MM.1S (cell line): ENCODE measurements around the gene RAB21.

ENCODE experiments used
- DNase-seq: peaks from one replicate; pipeline ENCODE4 v3.0.0-alpha.2; 2015
- H2AFZ ChIP-seq: fragments of 300-600 bp; sonication (generic); 2 replicates; pipeline ENCODE4 v1.6.0; 2016; ENCODE audit warnings: antibody characterized with exemption, low read length
- H3F3A ChIP-seq: fragments of 300-600 bp; sonication (generic); 2 replicates; pipeline ENCODE4 v1.6.1; 2016; ENCODE audit warnings: mild to moderate bottlenecking, antibody characterized with exemption, low read length, moderate library complexity, mixed read lengths; ENCODE audit not compliant: insufficient read depth
- H3K27ac ChIP-seq: fragments of 300-600 bp; sonication (generic); 2 replicates; pipeline ENCODE4 v1.5.1; 2016; ENCODE audit warnings: mild to moderate bottlenecking, low read length
- H3K27me3 ChIP-seq: fragments of 300-600 bp; sonication (generic); replicated peaks from 2 replicates; pipeline ENCODE4 v1.6.0; 2016; ENCODE audit warnings: low read length; ENCODE audit not compliant: insufficient read depth
- H3K36me3 ChIP-seq: fragments of 300-600 bp; sonication (generic); replicated peaks from 2 replicates; pipeline ENCODE4 v1.6.1; 2016; ENCODE audit warnings: mild to moderate bottlenecking, low read length, mixed read lengths; ENCODE audit not compliant: insufficient read depth
- H3K4me1 ChIP-seq: fragments of 300-600 bp; sonication (generic); 2 replicates; pipeline ENCODE4 v1.6.1; 2016; ENCODE audit warnings: low read length, mixed read lengths
- H3K4me2 ChIP-seq: fragments of 300-600 bp; sonication (generic); 2 replicates; pipeline ENCODE4 v1.6.0; 2016; ENCODE audit warnings: low read depth, low read length
- H3K4me3 ChIP-seq: fragments of 300-600 bp; sonication (generic); 2 replicates; pipeline ENCODE4 v1.5.1; 2016; ENCODE audit warnings: low read length, mixed read lengths
- H3K79me2 ChIP-seq: fragments of 300-600 bp; sonication (generic); 2 replicates; pipeline ENCODE4 v1.6.1; 2016; ENCODE audit warnings: mixed run types, low read length, mixed read lengths
- H3K9ac ChIP-seq: fragments of 300-600 bp; sonication (generic); 2 replicates; pipeline ENCODE4 v1.6.1; 2016; ENCODE audit warnings: low read length, mixed read lengths
- H3K9me2 ChIP-seq: fragments of 300-600 bp; sonication (generic); replicated peaks from 2 replicates; pipeline ENCODE4 v1.6.1; 2016; ENCODE audit warnings: mild to moderate bottlenecking, low read length, mixed read lengths; ENCODE audit not compliant: insufficient read depth
- H3K9me3 ChIP-seq: fragments of 300-600 bp; sonication (generic); replicated peaks from 2 replicates; pipeline ENCODE4 v1.6.1; 2016; ENCODE audit warnings: mild to moderate bottlenecking, low read length, mixed read lengths; ENCODE audit not compliant: insufficient read depth
- H4K20me1 ChIP-seq: fragments of 300-600 bp; sonication (generic); 2 replicates; pipeline ENCODE4 v1.6.1; 2016; ENCODE audit warnings: mild to moderate bottlenecking, low read length, moderate library complexity, mixed read lengths; ENCODE audit not compliant: insufficient read depth
- EZH2 ChIP-seq: fragments of 300-600 bp; sonication (generic); optimal IDR thresholded peaks from 2 replicates; pipeline ENCODE3; 2017; ENCODE audit warnings: low read depth, mild to moderate bottlenecking, antibody characterized with exemption, low read length, mixed read lengths
- EZH2phosphoT487 ChIP-seq: fragments of 300-600 bp; sonication (generic); IDR thresholded peaks from 2 replicates; pipeline ENCODE4 v1.6.1; 2018; ENCODE audit warnings: antibody characterized with exemption, low read length
- TF ChIP-seq, protein P1 (sequence below): fragments of 300-600 bp; sonication (generic); IDR thresholded peaks from 2 replicates; pipeline ENCODE4 v1.5.1; 2016; ENCODE audit warnings: antibody characterized with exemption, low read length, mixed read lengths

RAB21 gene

DNA sequence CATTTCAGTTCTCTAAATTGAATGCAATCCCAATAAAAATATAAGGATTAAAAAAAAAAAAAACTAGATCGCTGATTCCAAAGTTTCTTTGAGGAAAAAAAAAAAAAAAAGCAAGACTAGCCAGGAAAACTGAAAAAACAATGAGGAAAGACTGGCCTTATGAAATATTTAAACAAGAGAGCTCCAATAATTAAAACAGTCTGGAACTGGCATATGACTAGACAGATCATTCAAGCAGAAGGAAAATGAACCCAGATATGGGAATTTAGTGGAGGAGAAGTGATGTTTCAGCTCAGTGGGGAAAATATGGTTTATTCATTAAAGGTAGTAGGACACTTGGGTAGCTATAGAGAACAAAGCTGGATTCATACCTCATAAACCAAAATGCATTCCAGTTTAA lies 42.9 kb downstream of the RAB21 start:
- no peak for DNase-seq
- Histone ChIP-seq H3K4me3 (no peak overlapping the region), H3K9me3 (no peaks in the 10 kb centered on the region), H3F3A (no peaks in the 10 kb centered on the region), H2AFZ (no peak overlapping the region), H3K79me2 (no peaks in the 10 kb centered on the region), H4K20me1 (no peaks in the 10 kb centered on the region), H3K27ac (no peak overlapping the region), H3K9me2 (no peaks in the 10 kb centered on the region), H3K9ac (no peak overlapping the region), H3K4me1 (no peaks in the 10 kb centered on the region), H3K27me3 (no peaks in the 10 kb centered on the region), H3K4me2 (no peak overlapping the region), H3K36me3 (no peaks in the 10 kb centered on the region)
- TF ChIP-seq EZH2: no peak
- TF ChIP-seq, protein P1, sequence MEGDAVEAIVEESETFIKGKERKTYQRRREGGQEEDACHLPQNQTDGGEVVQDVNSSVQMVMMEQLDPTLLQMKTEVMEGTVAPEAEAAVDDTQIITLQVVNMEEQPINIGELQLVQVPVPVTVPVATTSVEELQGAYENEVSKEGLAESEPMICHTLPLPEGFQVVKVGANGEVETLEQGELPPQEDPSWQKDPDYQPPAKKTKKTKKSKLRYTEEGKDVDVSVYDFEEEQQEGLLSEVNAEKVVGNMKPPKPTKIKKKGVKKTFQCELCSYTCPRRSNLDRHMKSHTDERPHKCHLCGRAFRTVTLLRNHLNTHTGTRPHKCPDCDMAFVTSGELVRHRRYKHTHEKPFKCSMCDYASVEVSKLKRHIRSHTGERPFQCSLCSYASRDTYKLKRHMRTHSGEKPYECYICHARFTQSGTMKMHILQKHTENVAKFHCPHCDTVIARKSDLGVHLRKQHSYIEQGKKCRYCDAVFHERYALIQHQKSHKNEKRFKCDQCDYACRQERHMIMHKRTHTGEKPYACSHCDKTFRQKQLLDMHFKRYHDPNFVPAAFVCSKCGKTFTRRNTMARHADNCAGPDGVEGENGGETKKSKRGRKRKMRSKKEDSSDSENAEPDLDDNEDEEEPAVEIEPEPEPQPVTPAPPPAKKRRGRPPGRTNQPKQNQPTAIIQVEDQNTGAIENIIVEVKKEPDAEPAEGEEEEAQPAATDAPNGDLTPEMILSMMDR: no peak
- no peak for TF ChIP-seq EZH2phosphoT487

- no peak overlapping the region for H3K27ac ChIP-seq
- no peaks in the 10 kb centered on the region for H3K79me2 ChIP-seq
- H3K9ac ChIP-seq: no peak overlapping the region
- no peaks in the 10 kb centered on the region for H3K9me3 ChIP-seq
- H3K9me2 ChIP-seq: no peaks in the 10 kb centered on the region
- TF ChIP-seq, protein P1: no peak
- TF ChIP-seq EZH2 (no peak), EZH2phosphoT487 (no peak)
- H3K4me3 ChIP-seq: no peak overlapping the region
- no peaks in the 10 kb centered on the region for H3K4me1 ChIP-seq
- H3K27me3 ChIP-seq: no peaks in the 10 kb centered on the region
- DNase-seq: no peak
- no peak overlapping the region for H3K4me2 ChIP-seq
- H4K20me1 ChIP-seq: no peaks in the 10 kb centered on the region
- no peaks in the 10 kb centered on the region for H3F3A ChIP-seq
- no peak overlapping the region for H2AFZ ChIP-seq
- no peaks in the 10 kb centered on the region for H3K36me3 ChIP-seq
These were observed 44.4 kb downstream of the RAB21 start for GRCh38 chr12:71799106-71799505.

GRCh38 chr12:71800177-71800576 lies 45.5 kb downstream of the RAB21 start:
- H3F3A ChIP-seq: no peaks in the 10 kb centered on the region
- H3K9me3 ChIP-seq: no peaks in the 10 kb centered on the region

More at GRCh38 chr12:71800177-71800576, 45.5 kb downstream of the RAB21 start:
- TF ChIP-seq, protein P1: no peak
- TF ChIP-seq EZH2phosphoT487 (no peak), EZH2 (no peak)
- no peak overlapping the region for H2AFZ ChIP-seq
- H3K9me2 ChIP-seq: no peaks in the 10 kb centered on the region
- no peaks in the 10 kb centered on the region for H4K20me1 ChIP-seq
- H3K27me3 ChIP-seq: no peaks in the 10 kb centered on the region
- no peak overlapping the region for H3K27ac ChIP-seq
- no peaks in the 10 kb centered on the region for H3K4me1 ChIP-seq
- DNase-seq: no peak
- no peak overlapping the region for H3K9ac ChIP-seq
- no peak overlapping the region for H3K4me3 ChIP-seq
- no peak overlapping the region for H3K4me2 ChIP-seq
- H3K36me3 ChIP-seq: no peaks in the 10 kb centered on the region
- no peaks in the 10 kb centered on the region for H3K79me2 ChIP-seq
